ENCODE results near the gene PCSK4. TPM values are rescaled to one million over a fixed set of nuclear protein-coding genes. Genes with fewer than 3 reads are reported as not detected.
A peak's percentile ranks its signal among the peaks of the same experiment; 100 is the strongest.

PCSK4 gene
- total and polyA plus RNA-seq, 9 of the 15 experiments (the other 6 are each of a cell fraction or from before 2014, with no cell fraction given): 0.01 to 9.1 (median 2.1) TPM; not detected in 1

DNA sequence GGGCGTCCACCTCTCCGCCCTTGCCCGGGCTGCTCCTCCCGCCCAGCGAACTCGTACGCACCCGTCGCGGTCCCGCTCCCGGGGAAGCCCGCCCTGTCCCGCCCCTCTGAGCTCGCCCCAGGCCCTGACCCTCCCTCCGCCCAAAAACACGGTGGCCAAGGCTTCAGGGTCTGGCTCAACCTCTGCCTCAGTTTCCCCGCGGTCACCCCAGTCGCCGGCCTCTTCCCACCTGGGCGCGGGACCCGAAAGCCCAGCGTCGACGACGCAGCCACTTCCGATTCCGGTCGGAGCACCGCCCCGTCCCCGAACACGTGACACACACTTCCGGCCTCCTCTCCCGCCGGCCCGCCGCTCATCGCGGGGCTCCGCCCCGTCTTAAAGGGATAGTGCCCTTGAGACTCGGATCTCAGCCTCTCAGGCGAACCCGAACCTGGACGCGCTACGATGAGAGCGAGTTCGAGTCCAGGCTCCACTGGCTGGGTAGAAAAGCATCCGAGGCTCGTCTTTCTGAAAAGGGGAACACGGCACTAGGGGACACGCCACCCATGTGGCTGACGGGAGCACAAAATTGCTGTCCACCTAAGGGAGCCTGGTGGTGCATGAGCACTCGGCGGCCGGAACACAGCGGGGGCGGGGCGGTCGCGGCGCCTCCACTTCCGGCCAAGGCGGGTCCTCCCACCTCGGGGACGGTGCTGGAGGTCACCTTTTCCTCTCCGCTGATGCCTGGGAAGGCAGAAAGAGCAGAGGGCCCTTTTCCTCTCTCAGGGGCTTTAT lies 11.0 kb downstream of the PCSK4 start, which contains the start of gene C19orf25 (continued):
- TF ChIP-seq YY1 (IDR thresholded peaks at IDR 0.05; ENCODE audit: borderline replicate concordance in 1 of 3, control insufficient read depth in 1 of 3, extremely low read depth in 1 of 3, insufficient read depth in 3 of 3, insufficient read length in 1 of 3, insufficient replicate concordance in 2 of 3, low read depth in 1 of 3, low read length in 2 of 3): peak in 1 of 3 experiments; percentile 52
- TF ChIP-seq KAT2B (IDR thresholded peaks at IDR 0.05; ENCODE audit: low read depth, low read length): no peak
- TF ChIP-seq ZKSCAN8 (CRISPR knock-in tag; IDR thresholded peaks at IDR 0.05): no peak
- TF ChIP-seq OTX1 (CRISPR knock-in tag; IDR thresholded peaks at IDR 0.05): no peak
- no peak for TF ChIP-seq NONO (IDR thresholded peaks at IDR 0.05; ENCODE audit: low read depth in 2 of 2, low read length in 1 of 2)
- TF ChIP-seq, protein P1, sequence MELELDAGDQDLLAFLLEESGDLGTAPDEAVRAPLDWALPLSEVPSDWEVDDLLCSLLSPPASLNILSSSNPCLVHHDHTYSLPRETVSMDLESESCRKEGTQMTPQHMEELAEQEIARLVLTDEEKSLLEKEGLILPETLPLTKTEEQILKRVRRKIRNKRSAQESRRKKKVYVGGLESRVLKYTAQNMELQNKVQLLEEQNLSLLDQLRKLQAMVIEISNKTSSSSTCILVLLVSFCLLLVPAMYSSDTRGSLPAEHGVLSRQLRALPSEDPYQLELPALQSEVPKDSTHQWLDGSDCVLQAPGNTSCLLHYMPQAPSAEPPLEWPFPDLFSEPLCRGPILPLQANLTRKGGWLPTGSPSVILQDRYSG (tag; conservative IDR thresholded peaks at IDR 0.05; ENCODE audit: low read depth): 0 out of 2 replicates have a peak, but pooled peaks have one; percentile 20
- TF ChIP-seq PYGO2 (tag; IDR thresholded peaks at IDR 0.05): no peak
- TF ChIP-seq, protein P2, sequence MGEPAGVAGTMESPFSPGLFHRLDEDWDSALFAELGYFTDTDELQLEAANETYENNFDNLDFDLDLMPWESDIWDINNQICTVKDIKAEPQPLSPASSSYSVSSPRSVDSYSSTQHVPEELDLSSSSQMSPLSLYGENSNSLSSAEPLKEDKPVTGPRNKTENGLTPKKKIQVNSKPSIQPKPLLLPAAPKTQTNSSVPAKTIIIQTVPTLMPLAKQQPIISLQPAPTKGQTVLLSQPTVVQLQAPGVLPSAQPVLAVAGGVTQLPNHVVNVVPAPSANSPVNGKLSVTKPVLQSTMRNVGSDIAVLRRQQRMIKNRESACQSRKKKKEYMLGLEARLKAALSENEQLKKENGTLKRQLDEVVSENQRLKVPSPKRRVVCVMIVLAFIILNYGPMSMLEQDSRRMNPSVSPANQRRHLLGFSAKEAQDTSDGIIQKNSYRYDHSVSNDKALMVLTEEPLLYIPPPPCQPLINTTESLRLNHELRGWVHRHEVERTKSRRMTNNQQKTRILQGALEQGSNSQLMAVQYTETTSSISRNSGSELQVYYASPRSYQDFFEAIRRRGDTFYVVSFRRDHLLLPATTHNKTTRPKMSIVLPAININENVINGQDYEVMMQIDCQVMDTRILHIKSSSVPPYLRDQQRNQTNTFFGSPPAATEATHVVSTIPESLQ (CRISPR knock-in tag; IDR thresholded peaks at IDR 0.05): peak; percentile 29; the same call in 1 of the 2 replicates
- TF ChIP-seq CBX8 (IDR thresholded peaks at IDR 0.05; ENCODE audit: borderline replicate concordance, extremely low read depth, low read depth, low read length, poor library complexity, severe bottlenecking): no peak
- TF ChIP-seq MTA3 (IDR thresholded peaks at IDR 0.05; ENCODE audit: borderline replicate concordance): peak; percentile 92
- TF ChIP-seq GTF2A2 (tag; IDR thresholded peaks at IDR 0.05): no peak
- no peak for TF ChIP-seq NFXL1 (CRISPR knock-in tag; IDR thresholded peaks at IDR 0.05)
- peak; percentile 84 for TF ChIP-seq CBFA2T2 (conservative IDR thresholded peaks at IDR 0.05)
- no peak for TF ChIP-seq DDX20 (tag; IDR thresholded peaks at IDR 0.05; ENCODE audit: low read depth)
- TF ChIP-seq MCM2 (IDR thresholded peaks at IDR 0.05; ENCODE audit: low read depth): no peak
- TF ChIP-seq, protein P3, sequence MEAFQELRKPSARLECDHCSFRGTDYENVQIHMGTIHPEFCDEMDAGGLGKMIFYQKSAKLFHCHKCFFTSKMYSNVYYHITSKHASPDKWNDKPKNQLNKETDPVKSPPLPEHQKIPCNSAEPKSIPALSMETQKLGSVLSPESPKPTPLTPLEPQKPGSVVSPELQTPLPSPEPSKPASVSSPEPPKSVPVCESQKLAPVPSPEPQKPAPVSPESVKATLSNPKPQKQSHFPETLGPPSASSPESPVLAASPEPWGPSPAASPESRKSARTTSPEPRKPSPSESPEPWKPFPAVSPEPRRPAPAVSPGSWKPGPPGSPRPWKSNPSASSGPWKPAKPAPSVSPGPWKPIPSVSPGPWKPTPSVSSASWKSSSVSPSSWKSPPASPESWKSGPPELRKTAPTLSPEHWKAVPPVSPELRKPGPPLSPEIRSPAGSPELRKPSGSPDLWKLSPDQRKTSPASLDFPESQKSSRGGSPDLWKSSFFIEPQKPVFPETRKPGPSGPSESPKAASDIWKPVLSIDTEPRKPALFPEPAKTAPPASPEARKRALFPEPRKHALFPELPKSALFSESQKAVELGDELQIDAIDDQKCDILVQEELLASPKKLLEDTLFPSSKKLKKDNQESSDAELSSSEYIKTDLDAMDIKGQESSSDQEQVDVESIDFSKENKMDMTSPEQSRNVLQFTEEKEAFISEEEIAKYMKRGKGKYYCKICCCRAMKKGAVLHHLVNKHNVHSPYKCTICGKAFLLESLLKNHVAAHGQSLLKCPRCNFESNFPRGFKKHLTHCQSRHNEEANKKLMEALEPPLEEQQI (IDR thresholded peaks at IDR 0.05): no peak
- TF ChIP-seq ETV1 (tag; conservative IDR thresholded peaks at IDR 0.05; ENCODE audit: low read depth): peak; percentile 99
- no peak for TF ChIP-seq NR2F6 (CRISPR knock-in tag; IDR thresholded peaks at IDR 0.05)
- TF ChIP-seq SMAD4 (CRISPR knock-in tag; conservative IDR thresholded peaks at IDR 0.05): peak; percentile 97
